ENCODE results near the gene MAB21L4.

Gene MAB21L4

DNA sequence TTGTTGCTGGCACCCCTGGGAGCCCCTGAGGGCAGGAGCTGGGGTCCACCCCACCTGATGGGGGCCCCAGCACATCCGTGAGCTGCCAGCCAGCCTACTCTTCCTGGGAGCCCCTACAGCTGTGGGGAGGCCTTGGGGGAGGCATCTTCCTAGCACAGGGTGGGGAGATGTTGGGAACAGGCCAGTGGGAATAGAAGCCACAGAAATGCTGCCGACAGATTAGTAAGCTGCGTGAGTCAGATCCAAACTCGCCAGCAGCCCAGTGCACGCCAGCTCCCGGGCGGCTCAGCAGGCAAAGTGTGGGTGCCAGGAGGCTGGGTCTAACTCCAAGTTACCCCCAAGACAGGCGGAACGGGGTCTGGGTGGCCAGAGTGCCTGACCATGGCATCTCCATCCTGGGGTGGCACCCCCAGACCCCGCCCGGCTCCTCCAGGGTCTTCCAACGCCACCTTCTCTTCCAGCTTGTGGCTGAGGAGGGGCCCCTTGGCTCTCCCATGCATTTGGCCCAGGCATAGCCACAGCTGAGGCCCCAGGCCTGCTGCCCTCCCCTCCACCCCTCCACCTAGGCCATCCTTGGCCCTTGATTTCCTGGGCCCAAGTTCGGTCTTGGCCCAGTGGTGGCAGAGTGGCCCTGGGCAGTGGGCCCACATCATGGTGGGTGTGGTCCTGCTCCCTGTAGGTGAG, 25.5 kb upstream of the MAB21L4 start:
- H3K79me2 ChIP-seq: no peaks in the 10 kb centered on the region
- H3K27ac ChIP-seq: no peak overlapping the region

DNA sequence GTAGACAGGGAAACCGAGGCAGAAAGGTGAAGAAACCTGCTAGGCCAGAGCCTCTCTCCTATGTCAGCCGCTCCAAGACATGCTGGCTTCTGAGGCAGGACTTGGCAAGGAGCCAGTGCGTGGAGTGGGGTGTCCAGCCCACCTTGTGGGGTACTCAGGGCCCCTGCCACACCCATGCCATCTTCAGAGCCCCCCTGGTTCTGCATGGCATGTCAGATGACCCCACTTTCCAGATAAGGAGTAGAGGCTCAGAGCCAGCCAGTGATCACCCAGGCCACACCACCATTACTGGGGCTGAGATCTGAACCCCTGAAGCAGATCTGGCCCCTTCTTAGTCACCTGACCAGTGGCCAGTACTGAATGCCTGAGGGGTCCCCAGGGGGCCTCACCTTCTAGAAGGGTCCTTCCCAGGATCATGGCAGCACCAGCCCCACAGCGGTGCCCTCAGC, 24.9 kb upstream of the MAB21L4 start:
- H3K4me1 ChIP-seq: no peaks in the 10 kb centered on the region
- H3K4me2 ChIP-seq (ENCODE audit: low read length): no peak overlapping the region
- no peaks in the 10 kb centered on the region for H3K79me2 ChIP-seq
- peaks cover under 1% of the 10 kb centered on the region for H3K27me3 ChIP-seq (ENCODE audit: control insufficient read depth, insufficient read depth, low read length)
- no peak overlapping the region for H3K27ac ChIP-seq
- H3K36me3 ChIP-seq (ENCODE audit: control insufficient read depth, insufficient read depth, low read length): no peaks in the 10 kb centered on the region
- H3K4me3 ChIP-seq (ENCODE audit: low read depth, low read length): no peak overlapping the region
- no peak overlapping the region for H2AFZ ChIP-seq
- TF ChIP-seq, protein P1, sequence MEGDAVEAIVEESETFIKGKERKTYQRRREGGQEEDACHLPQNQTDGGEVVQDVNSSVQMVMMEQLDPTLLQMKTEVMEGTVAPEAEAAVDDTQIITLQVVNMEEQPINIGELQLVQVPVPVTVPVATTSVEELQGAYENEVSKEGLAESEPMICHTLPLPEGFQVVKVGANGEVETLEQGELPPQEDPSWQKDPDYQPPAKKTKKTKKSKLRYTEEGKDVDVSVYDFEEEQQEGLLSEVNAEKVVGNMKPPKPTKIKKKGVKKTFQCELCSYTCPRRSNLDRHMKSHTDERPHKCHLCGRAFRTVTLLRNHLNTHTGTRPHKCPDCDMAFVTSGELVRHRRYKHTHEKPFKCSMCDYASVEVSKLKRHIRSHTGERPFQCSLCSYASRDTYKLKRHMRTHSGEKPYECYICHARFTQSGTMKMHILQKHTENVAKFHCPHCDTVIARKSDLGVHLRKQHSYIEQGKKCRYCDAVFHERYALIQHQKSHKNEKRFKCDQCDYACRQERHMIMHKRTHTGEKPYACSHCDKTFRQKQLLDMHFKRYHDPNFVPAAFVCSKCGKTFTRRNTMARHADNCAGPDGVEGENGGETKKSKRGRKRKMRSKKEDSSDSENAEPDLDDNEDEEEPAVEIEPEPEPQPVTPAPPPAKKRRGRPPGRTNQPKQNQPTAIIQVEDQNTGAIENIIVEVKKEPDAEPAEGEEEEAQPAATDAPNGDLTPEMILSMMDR (IDR thresholded peaks at IDR 0.05): no peak
- H3K9ac ChIP-seq: no peak overlapping the region
- H3K9me3 ChIP-seq (ENCODE audit: control insufficient read depth, low read length): no peaks in the 10 kb centered on the region

More for the DNA sequence above, 25.5 kb upstream of the MAB21L4 start:
- H3K4me3 ChIP-seq (ENCODE audit: low read depth, low read length): no peak overlapping the region
- no peak overlapping the region for H2AFZ ChIP-seq
- H3K27me3 ChIP-seq (ENCODE audit: control insufficient read depth, insufficient read depth, low read length): no peaks in the 10 kb centered on the region
- H3K36me3 ChIP-seq (ENCODE audit: control insufficient read depth, insufficient read depth, low read length): no peaks in the 10 kb centered on the region
- H3K9ac ChIP-seq: no peak overlapping the region
- TF ChIP-seq, protein P1 (IDR thresholded peaks at IDR 0.05): no peak
- H3K4me1 ChIP-seq: no peaks in the 10 kb centered on the region
- H3K4me2 ChIP-seq (ENCODE audit: low read length): no peak overlapping the region
- H3K9me3 ChIP-seq (ENCODE audit: control insufficient read depth, low read length): no peaks in the 10 kb centered on the region

GRCh38 chr2:240919786-240920782, 24.1 kb upstream of the MAB21L4 start:
- Histone ChIP-seq H3K4me1 (no peaks in the 10 kb centered on the region), H3K27ac (no peak overlapping the region), H3K79me2 (no peaks in the 10 kb centered on the region), H2AFZ (no peak overlapping the region), H3K36me3 (ENCODE audit: control insufficient read depth, insufficient read depth, low read length) (no peaks in the 10 kb centered on the region), H3K27me3 (ENCODE audit: control insufficient read depth, insufficient read depth, low read length) (peaks cover 4% of the 10 kb centered on the region), H3K9ac (no peak overlapping the region), H3K4me2 (ENCODE audit: low read length) (no peak overlapping the region), H3K9me3 (ENCODE audit: control insufficient read depth, low read length) (no peaks in the 10 kb centered on the region), H3K4me3 (ENCODE audit: low read depth, low read length) (no peak overlapping the region)
- TF ChIP-seq, protein P1 (IDR thresholded peaks at IDR 0.05): no peak

DNA sequence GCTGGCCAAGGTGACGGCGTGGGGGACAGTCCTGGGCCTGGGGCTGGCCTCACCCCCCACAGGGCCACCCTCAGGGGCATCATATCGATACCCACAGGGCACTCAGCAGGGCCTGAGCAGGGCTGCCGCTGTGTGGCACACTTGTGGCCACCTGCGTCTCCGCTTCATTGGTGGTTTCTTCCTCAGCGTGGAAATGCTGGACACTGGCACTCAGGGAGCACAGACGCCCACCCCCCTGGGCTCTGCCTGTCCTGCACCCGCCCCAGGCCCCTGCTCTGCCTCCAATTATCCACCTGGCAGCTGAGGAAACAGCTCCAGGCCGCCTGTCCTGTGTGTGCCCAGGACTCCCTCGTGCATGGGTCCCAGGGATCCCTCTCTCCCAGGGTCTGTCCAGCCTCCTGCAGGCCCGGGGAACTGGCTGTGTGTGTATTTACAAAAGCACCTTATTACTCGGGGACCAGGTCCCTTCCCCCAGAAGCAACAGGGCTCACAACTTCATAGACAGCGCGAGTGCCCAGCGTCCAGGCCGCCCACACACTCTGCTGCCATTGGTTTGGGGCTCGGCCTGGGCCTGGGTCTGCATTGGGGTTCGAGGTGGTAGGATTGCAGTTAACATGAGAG, 23.3 kb upstream of the MAB21L4 start:
- H3K9me3 ChIP-seq (ENCODE audit: control insufficient read depth, low read length): no peaks in the 10 kb centered on the region
- H3K4me3 ChIP-seq (ENCODE audit: low read depth, low read length): no peak overlapping the region
- no peak overlapping the region for H3K4me2 ChIP-seq (ENCODE audit: low read length)
- no peak overlapping the region for H3K27ac ChIP-seq
- no peaks in the 10 kb centered on the region for H3K4me1 ChIP-seq
- no peak overlapping the region for H2AFZ ChIP-seq
- no peaks in the 10 kb centered on the region for H3K79me2 ChIP-seq
- TF ChIP-seq, protein P1 (IDR thresholded peaks at IDR 0.05): no peak
- no peak overlapping the region for H3K9ac ChIP-seq
- peaks cover 4% of the 10 kb centered on the region for H3K27me3 ChIP-seq (ENCODE audit: control insufficient read depth, insufficient read depth, low read length)
- H3K36me3 ChIP-seq (ENCODE audit: control insufficient read depth, insufficient read depth, low read length): no peaks in the 10 kb centered on the region
